GM12892 (cell line): ENCODE data around the gene CCDC158.

Experiments used
- DNase-seq: peaks from one replicate; pipeline ENCODE4 v3.0.0; 2011; ENCODE audit not compliant: insufficient read length
- FAIRE-seq: peaks from 2 replicates; lab custom pipeline; 2011; peaks lifted over from hg19 to GRCh38; lab: Jason Lieb, UNC
- POLR2A ChIP-seq: IDR thresholded peaks from 2 replicates; pipeline ENCODE4 v1.6.1; 2011; ENCODE audit warnings: low read depth, low read length, control low read depth
- POLR2AphosphoS5 ChIP-seq: IDR thresholded peaks from 2 replicates; pipeline ENCODE4 v1.6.1; 2011; ENCODE audit warnings: low read depth, low read length, control low read depth
- TAF1 ChIP-seq: IDR thresholded peaks from 2 replicates; pipeline ENCODE4 v1.6.1; 2011; ENCODE audit warnings: low read depth, mild to moderate bottlenecking, control low read depth, low read length, borderline replicate concordance

CCDC158 gene

GRCh38 chr4:76313547-76313946, 107.4 kb downstream of the CCDC158 start:
- FAIRE-seq (no peak), DNase-seq (no peak)
- TF ChIP-seq TAF1 (no peak), POLR2AphosphoS5 (no peak), POLR2A (no peak)

GRCh38 chr4:76312457-76312856, 108.5 kb downstream of the CCDC158 start:
- DNase-seq (no peak), FAIRE-seq (no peak)
- TF ChIP-seq POLR2A (no peak), POLR2AphosphoS5 (no peak), TAF1 (no peak)

GRCh38 chr4:76311896-76312331, 109.0 kb downstream of the CCDC158 start:
- DNase-seq (no peak), FAIRE-seq (no peak)
- no peak for TF ChIP-seq TAF1
- no peak for TF ChIP-seq POLR2A
- no peak for TF ChIP-seq POLR2AphosphoS5

- TF ChIP-seq POLR2A (no peak), POLR2AphosphoS5 (no peak), TAF1 (no peak)
- FAIRE-seq: no peak
- DNase-seq: no peak
These were observed 110.3 kb downstream of the CCDC158 start for GRCh38 chr4:76310683-76311082.

GRCh38 chr4:76309939-76310550, 110.9 kb downstream of the CCDC158 start:
- DNase-seq (no peak), FAIRE-seq (no peak)
- TF ChIP-seq POLR2AphosphoS5: no peak
- TF ChIP-seq TAF1: no peak
- TF ChIP-seq POLR2A: no peak

GRCh38 chr4:76308548-76308947, 112.4 kb downstream of the CCDC158 start:
- FAIRE-seq: no peak
- no peak for DNase-seq
- no peak for TF ChIP-seq POLR2AphosphoS5
- no peak for TF ChIP-seq TAF1
- no peak for TF ChIP-seq POLR2A

- DNase-seq: no peak
- TF ChIP-seq TAF1: no peak
- no peak for TF ChIP-seq POLR2AphosphoS5
- no peak for TF ChIP-seq POLR2A
- no peak for FAIRE-seq
These were observed 113.3 kb downstream of the CCDC158 start for GRCh38 chr4:76307660-76308014.

- DNase-seq: peak; percentile 28
- TF ChIP-seq TAF1 (no peak), POLR2A (no peak), POLR2AphosphoS5 (no peak)
- FAIRE-seq: no peak
These were observed 113.9 kb downstream of the CCDC158 start for GRCh38 chr4:76306882-76307659.

GRCh38 chr4:76305971-76306881, 114.7 kb downstream of the CCDC158 start, which contains the start of gene STBD1:
TSS of gene STBD1 (plus strand) at chr4:76306733. CDS start at chr4:76306770, 37 bp downstream.
- DNase-seq: peak; percentile 27
- peak; percentile 9 for FAIRE-seq
- TF ChIP-seq TAF1 (no peak), POLR2A (no peak), POLR2AphosphoS5 (no peak)

GRCh38 chr4:76305033-76305687, 115.8 kb downstream of the CCDC158 start:
- TF ChIP-seq POLR2AphosphoS5: no peak
- no peak for TF ChIP-seq POLR2A
- no peak for TF ChIP-seq TAF1
- DNase-seq (no peak), FAIRE-seq (no peak)
